ENCODE results near the gene CNPPD1.

The CNPPD1 gene

DNA sequence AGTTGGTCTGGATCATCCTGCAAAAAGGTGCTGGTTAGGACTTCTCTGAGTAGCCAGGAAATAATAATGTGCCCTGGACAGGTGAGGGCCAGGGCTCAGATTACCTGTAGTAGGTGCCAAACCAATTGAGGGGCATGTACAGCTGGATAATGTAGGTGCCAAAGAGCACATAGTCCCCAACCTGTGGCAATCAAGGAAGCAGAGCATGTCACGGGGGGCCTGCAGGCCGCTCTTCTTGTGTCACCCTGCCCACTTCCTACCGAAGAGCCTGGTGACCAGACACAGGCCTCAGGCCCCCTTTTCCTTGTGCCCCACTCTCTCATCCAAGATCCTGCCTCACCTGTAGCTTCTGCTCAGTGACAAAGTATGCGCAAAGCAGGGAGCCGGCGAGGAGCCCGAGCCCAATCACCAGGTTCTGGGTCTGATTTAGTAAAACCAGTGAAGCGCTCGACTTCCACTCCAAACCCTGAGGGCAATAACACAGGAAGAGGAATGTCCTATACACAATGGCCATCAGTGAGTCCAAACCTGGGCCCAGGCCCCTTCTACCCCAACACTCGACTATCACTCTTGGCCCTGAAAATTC, 36.9 kb upstream of the CNPPD1 start:
- H3K4me3 ChIP-seq (replicated peaks in 1 of 2; ENCODE audit: low read depth in 2 of 2, low read length in 2 of 2) = no peak overlapping the region
- DNase-seq (ENCODE audit: low read depth in 2 of 2) = no peak
- TF ChIP-seq CTCF (IDR thresholded peaks at IDR 0.05; ENCODE audit: low read depth, low read length) = no peak

GRCh38 chr2:219213026-219213415, 36.3 kb upstream of the CNPPD1 start:
- H3K4me3 ChIP-seq (replicated peaks in 1 of 2; ENCODE audit: low read depth in 2 of 2, low read length in 2 of 2) = no peak overlapping the region
- DNase-seq (ENCODE audit: low read depth in 2 of 2) = no peak
- TF ChIP-seq CTCF (IDR thresholded peaks at IDR 0.05; ENCODE audit: low read depth, low read length) = no peak

DNA sequence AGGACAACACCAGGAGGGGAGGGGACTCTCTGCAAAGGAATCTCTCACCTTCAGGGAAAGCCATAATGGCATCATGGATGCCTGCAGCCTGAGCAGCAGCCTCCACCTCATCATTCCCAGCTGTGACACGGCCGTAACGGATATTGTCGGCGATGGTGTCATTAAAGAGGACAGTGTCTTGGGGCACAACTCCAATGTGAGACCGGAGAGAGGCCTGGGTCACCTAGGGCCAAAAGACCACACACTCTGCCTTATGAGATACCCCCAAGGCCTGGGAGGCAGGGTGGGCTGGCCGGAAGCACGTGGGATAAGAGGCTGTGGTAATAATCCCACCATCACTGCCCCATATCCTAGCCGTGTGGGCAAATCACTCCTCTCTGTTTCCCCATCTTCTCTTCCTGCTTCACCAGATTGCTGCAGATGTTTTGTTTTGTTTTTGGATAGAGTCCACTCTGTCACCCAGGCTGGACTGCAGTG, 34.2 kb upstream of the CNPPD1 start:
- H3K4me3 ChIP-seq (replicated peaks in 1 of 2; ENCODE audit: low read depth in 2 of 2, low read length in 2 of 2) = no peak overlapping the region
- no peak for TF ChIP-seq CTCF (IDR thresholded peaks at IDR 0.05; ENCODE audit: low read depth, low read length)
- no peak for DNase-seq (ENCODE audit: low read depth in 2 of 2)

DNA sequence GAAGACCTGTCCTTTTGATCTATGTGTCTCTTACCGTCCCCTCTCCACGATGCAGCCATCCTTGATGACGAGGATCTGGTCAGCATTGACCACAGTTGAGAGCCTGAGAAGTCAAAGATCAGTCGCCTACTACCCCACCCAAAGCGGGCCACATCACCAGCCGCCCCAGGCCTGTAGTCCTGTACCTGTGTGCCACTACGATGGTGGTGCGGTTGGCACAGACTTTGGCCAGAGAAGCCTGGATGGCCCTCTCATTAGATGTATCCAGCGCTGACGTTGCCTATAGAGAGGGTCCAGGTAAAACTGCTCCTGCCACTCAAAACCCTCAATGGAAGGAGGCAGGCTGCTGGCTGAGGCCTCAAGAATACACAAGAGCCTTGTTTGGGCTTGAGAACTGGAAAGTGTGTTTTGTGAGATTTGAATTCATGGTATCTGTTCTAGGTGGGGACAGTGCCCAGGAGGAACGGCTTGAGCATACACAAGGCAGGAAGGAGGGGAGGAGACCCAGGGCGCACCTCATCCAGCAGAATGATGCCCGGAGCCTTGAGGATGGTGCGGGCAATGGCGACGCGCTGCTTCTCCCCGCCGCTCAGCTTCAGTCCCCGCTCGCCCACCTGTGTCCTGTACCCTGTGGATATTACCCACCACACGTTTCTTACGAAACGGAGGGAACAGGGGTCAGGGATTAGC, 33.6 kb upstream of the CNPPD1 start:
- DNase-seq (ENCODE audit: low read depth in 2 of 2) = no peak
- TF ChIP-seq CTCF (IDR thresholded peaks at IDR 0.05; ENCODE audit: low read depth, low read length) = no peak
- H3K4me3 ChIP-seq (replicated peaks in 1 of 2; ENCODE audit: low read depth in 2 of 2, low read length in 2 of 2) = no peak overlapping the region

- no peak overlapping the region for H3K4me3 ChIP-seq (replicated peaks in 1 of 2; ENCODE audit: low read depth in 2 of 2, low read length in 2 of 2)
- TF ChIP-seq CTCF (IDR thresholded peaks at IDR 0.05; ENCODE audit: low read depth, low read length) = no peak
- no peak for DNase-seq (ENCODE audit: low read depth in 2 of 2)
Observed at GRCh38 chr2:219209236-219210195, 32.8 kb upstream of the CNPPD1 start.

DNA sequence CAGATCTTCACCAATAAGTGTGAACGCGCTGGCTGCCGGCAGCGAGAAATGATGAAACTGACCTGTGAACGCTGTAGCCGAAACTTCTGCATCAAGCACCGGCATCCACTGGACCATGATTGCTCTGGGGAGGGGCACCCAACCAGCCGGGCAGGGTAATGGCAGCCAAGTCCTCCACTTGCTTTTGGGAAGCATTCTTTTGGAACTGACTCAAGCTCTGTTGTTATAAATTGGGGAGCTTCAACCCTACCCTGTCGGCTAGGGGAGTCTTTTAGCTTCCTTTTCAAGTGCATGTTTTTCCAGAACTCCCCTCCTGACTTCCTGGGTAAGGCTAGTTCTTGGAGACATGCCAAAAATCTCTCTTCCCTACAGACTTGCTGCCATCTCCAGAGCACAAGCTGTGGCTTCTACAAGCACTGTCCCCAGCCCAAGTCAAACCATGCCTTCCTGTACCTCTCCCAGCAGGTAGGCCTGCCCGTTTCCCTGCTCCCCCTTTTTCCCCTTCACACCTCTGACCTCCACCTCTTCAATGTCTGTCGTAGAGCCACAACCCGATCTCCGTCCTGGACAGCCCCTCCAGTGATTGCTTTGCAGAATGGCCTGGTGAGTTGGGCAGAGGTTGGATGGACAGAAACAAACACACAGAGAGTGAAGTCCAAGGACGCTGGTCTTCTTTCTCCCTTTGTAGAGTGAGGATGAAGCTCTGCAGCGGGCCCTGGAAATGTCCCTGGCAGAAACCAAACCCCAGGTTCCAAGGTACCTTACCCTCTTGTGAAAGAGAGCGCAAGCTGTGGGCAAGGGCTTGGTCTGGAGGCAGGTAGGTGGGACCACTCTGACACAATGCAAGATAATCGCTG, 31.4 kb upstream of the CNPPD1 start:
- H3K4me3 ChIP-seq (replicated peaks in 1 of 2; ENCODE audit: low read depth in 2 of 2, low read length in 2 of 2) = peak overlapping the region in 1 of 2 donors; percentile 76
- DNase-seq (ENCODE audit: low read depth in 2 of 2) = peak; percentile 49 to 73
- no peak for TF ChIP-seq CTCF (IDR thresholded peaks at IDR 0.05; ENCODE audit: low read depth, low read length)
